CD14-positive monocyte (primary cell): Measurements from ENCODE around the gene ZNF687. TPM values are rescaled to one million over a fixed set of nuclear protein-coding genes. Genes with fewer than 3 reads are reported as not detected.

Experiments used
- DNase-seq, 3 donors: peaks; one replicate each; pipeline ENCODE4 v3.0.0-alpha.2; 2011 to 2022
- H2AFZ ChIP-seq: 2 replicates; pipeline ENCODE4 v1.6.0; 2012; ENCODE audit warnings: mild to moderate bottlenecking, low read depth, low read length, inconsistent platforms; ENCODE audit not compliant: insufficient read depth, poor library complexity, severe bottlenecking
- H3K27ac ChIP-seq, 2 donors: 1 replicate in 1 of 2; 2 replicates in 1 of 2; pipeline ENCODE4 v1.5.1; 2012 to 2013; ENCODE audit warnings: low read length in 2 of 2, control low read depth in 1 of 2, inconsistent platforms in 1 of 2, low read depth in 1 of 2, mild to moderate bottlenecking in 1 of 2
- H3K27me3 ChIP-seq, 2 donors: one replicate each; pipeline versions ENCODE4 v1.6.0 to v1.6.1; 2011 to 2013; ENCODE audit warnings: low read length in 2 of 2; ENCODE audit not compliant: control insufficient read depth in 2 of 2, insufficient read depth in 2 of 2
- H3K36me3 ChIP-seq, 2 donors: replicated peaks in 1 of 2; 1 replicate in 1 of 2; 2 replicates in 1 of 2; pipeline versions ENCODE4 v1.5.1 to v1.6.1; 2012 to 2013; ENCODE audit warnings: low read length in 2 of 2, control low read depth in 1 of 2, inconsistent platforms in 1 of 2, mild to moderate bottlenecking in 1 of 2; ENCODE audit not compliant: insufficient read depth in 2 of 2, control insufficient read depth in 1 of 2
- H3K4me1 ChIP-seq, 2 donors: 1 replicate in 1 of 2; 2 replicates in 1 of 2; pipeline versions ENCODE4 v1.5.1 to v1.6.1; 2012 to 2013; ENCODE audit warnings: low read length in 2 of 2, control low read depth in 1 of 2, inconsistent platforms in 1 of 2, mild to moderate bottlenecking in 1 of 2, moderate library complexity in 1 of 2; ENCODE audit not compliant: insufficient read depth in 2 of 2, control insufficient read depth in 1 of 2
- H3K4me2 ChIP-seq: replicated peaks from 2 replicates; pipeline ENCODE3; 2012; ENCODE audit warnings: low read length, moderate library complexity, mild to moderate bottlenecking; ENCODE audit not compliant: poor library complexity, severe bottlenecking; ENCODE audit errors: extremely low read depth
- H3K4me3 ChIP-seq, 3 experiments: fragments of 200-600 bp in 1 of 3; sonication (generic) in 1 of 3; replicated peaks in 1 of 3; 1 replicate in 2 of 3; 2 replicates in 1 of 3; pipeline ENCODE4 v1.5.1; 2011 to 2013; ENCODE audit warnings: low read length in 3 of 3, mild to moderate bottlenecking in 3 of 3, control low read depth in 2 of 3, low read depth in 2 of 3, inconsistent platforms in 1 of 3, moderate library complexity in 1 of 3
- H3K79me2 ChIP-seq: 2 replicates; pipeline ENCODE4 v1.6.0; 2012; ENCODE audit warnings: mild to moderate bottlenecking, control low read depth, inconsistent platforms, low read length, moderate library complexity; ENCODE audit not compliant: insufficient read depth
- H3K9ac ChIP-seq: 2 replicates; pipeline ENCODE4 v1.6.0; 2017; ENCODE audit warnings: low read length, mild to moderate bottlenecking; ENCODE audit not compliant: insufficient read depth, poor library complexity, severe bottlenecking
- H3K9me3 ChIP-seq, 2 donors: replicated peaks in 1 of 2; 1 replicate in 1 of 2; 2 replicates in 1 of 2; pipeline versions ENCODE4 v1.5.1 to v1.6.1; 2012 to 2013; ENCODE audit warnings: low read length in 2 of 2, control low read depth in 1 of 2; ENCODE audit not compliant: control insufficient read depth in 1 of 2, insufficient read depth in 1 of 2
- H4K20me1 ChIP-seq: 2 replicates; pipeline ENCODE4 v1.6.0; 2012; ENCODE audit warnings: mild to moderate bottlenecking, low read length, control low read depth, moderate library complexity; ENCODE audit not compliant: insufficient read depth
- H3K27ac Mint-ChIP-seq, 7 donors: one replicate each; pipeline ENCODE4 v1.8.0; 2020; ENCODE audit warnings: mild to moderate bottlenecking in 7 of 7, mixed read lengths in 7 of 7, moderate library complexity in 6 of 7, inconsistent platforms in 2 of 7
- H3K27me3 Mint-ChIP-seq, 3 donors: one replicate each; pipeline ENCODE4 v1.8.0; 2021 to 2022; ENCODE audit warnings: low read depth in 3 of 3, mild to moderate bottlenecking in 3 of 3, mixed read lengths in 3 of 3, moderate library complexity in 3 of 3, inconsistent platforms in 1 of 3
- H3K36me3 Mint-ChIP-seq, 2 donors: one replicate each; pipeline ENCODE4 v1.8.0; 2020; ENCODE audit warnings: mixed read lengths in 2 of 2, inconsistent platforms in 1 of 2, mild to moderate bottlenecking in 1 of 2
- H3K4me1 Mint-ChIP-seq: one replicate; pipeline ENCODE4 v1.8.0; 2020; ENCODE audit warnings: mild to moderate bottlenecking, mixed read lengths
- H3K4me3 Mint-ChIP-seq, 2 donors: one replicate each; pipeline ENCODE4 v1.8.0; 2020; ENCODE audit warnings: mild to moderate bottlenecking in 2 of 2, mixed read lengths in 2 of 2, moderate library complexity in 1 of 2
- H3K9me3 Mint-ChIP-seq, 7 donors: one replicate each; pipeline ENCODE4 v1.8.0; 2020 to 2022; ENCODE audit warnings: mixed read lengths in 7 of 7, mild to moderate bottlenecking in 6 of 7, moderate library complexity in 6 of 7, inconsistent platforms in 2 of 7
- CTCF ChIP-seq: fragments of 200-600 bp; IDR thresholded peaks from one replicate; pipeline ENCODE4 v1.8.0; 2022; ENCODE audit warnings: antibody characterized with exemption, mild to moderate bottlenecking
- WGBS: methylation state at CpG from one replicate; pipeline ENCODE4 v1.1.5; 2013; ENCODE audit warnings: missing lambda C conversion rate; ENCODE audit not compliant: insufficient coverage; 5-methylcytosine and 5-hydroxymethylcytosine counted together
- intact Hi-C, 2 donors: fragments of 100-400 bp; cut with micrococcal nuclease; formaldehyde crosslinking; loops; one replicate each; pipeline versions ENCODE4 v1.15.0 to v1.15.1; 2023
- polyA plus RNA-seq, 3 donors: library from polyadenylated mRNA; depleted of rRNA in 1 of 3; unstranded in 2 of 3; stranded (reverse) in 1 of 3; fragments of 300-500 nt in 2 of 3; fragments of >200 nt in 1 of 3; fragmentation: Illumina TruSeq in 2 of 3; gene quantifications; 1 replicate in 2 of 3; 2 replicates in 1 of 3; pipeline ENCODE4 v1.2.3, GENCODE V29; 2012 to 2021

The ZNF687 gene
- polyA plus RNA-seq, 3 donors, result 1.3 to 26.5 (median 1.8) TPM

DNA sequence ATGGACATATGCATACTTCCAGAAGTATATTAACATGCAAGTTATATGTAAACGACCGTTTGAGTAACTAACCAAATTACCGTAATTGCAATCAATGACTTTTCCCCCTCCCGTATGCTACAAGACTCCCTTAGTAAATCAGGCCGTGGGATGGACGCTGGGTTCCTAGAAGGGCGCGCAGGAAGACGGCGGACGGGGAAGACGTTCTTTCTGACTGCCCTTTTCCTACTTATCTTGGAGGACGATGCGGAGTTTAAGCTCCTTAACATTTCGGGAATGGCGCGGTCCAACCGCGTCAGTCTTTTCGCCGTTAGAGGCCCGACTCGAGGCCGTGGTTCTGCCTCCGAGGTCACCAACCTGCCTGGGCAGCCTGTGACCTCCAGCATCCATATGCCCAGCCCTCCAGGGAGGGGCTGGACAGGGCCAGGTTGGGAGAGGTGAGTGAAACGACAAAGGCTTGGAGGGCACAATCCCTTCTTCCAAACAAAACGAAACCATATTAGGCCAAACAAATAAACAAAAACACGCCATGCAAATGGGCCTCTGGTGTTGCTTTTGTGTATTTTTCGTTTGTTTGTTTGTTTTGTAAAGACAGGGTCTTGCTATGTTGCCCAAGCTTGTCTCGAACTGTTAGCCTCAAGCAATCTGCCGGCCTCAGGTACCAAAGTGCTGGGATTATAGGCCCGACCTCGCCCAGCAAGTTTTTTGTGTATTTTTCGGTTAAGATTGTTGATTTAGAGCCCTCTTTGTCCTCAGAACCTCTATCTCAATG lies 46.0 kb downstream of the ZNF687 start:
- peaks cover 30 to 35% of the 10 kb centered on the region in 2 donors for H3K4me1 ChIP-seq
- WGBS, result 18% methylated on average over 22 of the region's 34 CpGs
- TF ChIP-seq CTCF, result no peak
- DNase-seq, result no peak
- H3K36me3 ChIP-seq, result peaks cover 10 to 20% of the 10 kb centered on the region in 2 donors
- H3K4me3 Mint-ChIP-seq, result peak overlapping the region; percentile 89 to 99
- peak overlapping the region; percentile 84 for H3K9ac ChIP-seq
- peaks cover 36% of the 10 kb centered on the region for H3K4me1 Mint-ChIP-seq
- peak overlapping the region; percentile 49 to 91 (median 80) for H3K4me3 ChIP-seq
- H4K20me1 ChIP-seq, result peaks cover 17% of the 10 kb centered on the region
- peaks cover 1 to 3% (median 3%) of the 10 kb centered on the region in 3 donors for H3K27me3 Mint-ChIP-seq
- intact Hi-C loops, result loop anchor here in 1 of 2 donors (2.0 kb wide), 1 partner anchor 17 kb away; no protein-coding TSS in a partner anchor
- H3K9me3 ChIP-seq, result no peaks in the 10 kb centered on the region
- peaks cover 0 to 2% (median 0%) of the 10 kb centered on the region in 7 donors for H3K9me3 Mint-ChIP-seq
- H3K27ac Mint-ChIP-seq, result peak overlapping the region; percentile 95 to 100 (median 97)
- peak overlapping the region; percentile 96 for H2AFZ ChIP-seq
- peaks cover 44% of the 10 kb centered on the region for H3K79me2 ChIP-seq
- H3K4me2 ChIP-seq, result peak overlapping the region; percentile 87
- H3K27me3 ChIP-seq, result no peaks in the 10 kb centered on the region
- H3K27ac ChIP-seq, result peak overlapping the region; percentile 72 to 86
- H3K36me3 Mint-ChIP-seq, result peaks cover 15 to 23% of the 10 kb centered on the region in 2 donors

DNA sequence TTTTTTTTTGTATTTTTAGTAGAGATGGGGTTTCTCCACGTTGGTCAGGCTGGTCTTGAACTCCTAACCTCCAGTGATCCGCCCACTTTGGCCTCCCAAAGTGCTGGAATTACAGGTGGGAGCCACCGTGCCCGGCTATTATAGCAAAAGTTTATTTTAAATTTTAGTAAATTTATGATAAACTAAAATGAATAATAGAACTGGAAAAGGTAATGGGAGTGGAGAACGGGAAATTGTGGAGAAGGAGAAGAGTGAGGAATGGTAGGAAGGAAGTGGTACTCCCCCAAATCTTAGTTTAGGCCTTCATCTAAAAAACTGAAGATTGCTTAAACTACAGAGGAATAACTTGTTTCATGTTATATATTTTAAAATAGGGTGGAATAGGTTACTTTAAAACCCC lies 52.7 kb downstream of the ZNF687 start:
- Histone ChIP-seq H2AFZ (no peak overlapping the region), H3K4me2 (no peak overlapping the region), H3K27ac (no peak overlapping the region), H4K20me1 (no peaks in the 10 kb centered on the region), H3K79me2 (no peaks in the 10 kb centered on the region), H3K27me3 (no peaks in the 10 kb centered on the region), H3K9ac (no peak overlapping the region), H3K4me3 (no peak overlapping the region), H3K36me3 (no peaks in the 10 kb centered on the region), H3K9me3 (no peaks in the 10 kb centered on the region), H3K4me1 (no peaks in the 10 kb centered on the region)
- Mint-ChIP-seq H3K9me3 (no peaks in the 10 kb centered on the region), H3K27ac (no peak overlapping the region), H3K36me3 (peaks cover 4% of the 10 kb centered on the region in 2 donors), H3K4me1 (no peaks in the 10 kb centered on the region), H3K4me3 (no peak overlapping the region), H3K27me3 (peaks cover 0 to 3% (median 3%) of the 10 kb centered on the region in 3 donors)
- no CpG with 5 or more reads among the region's 5 CpGs for WGBS
- DNase-seq, result no peak
- no peak for TF ChIP-seq CTCF
- intact Hi-C loops, result no loop called here
